ENCODE results near the gene VCAM1. TPM values are rescaled to one million over a fixed set of nuclear protein-coding genes. Genes with fewer than 3 reads are reported as not detected.
"Not testable (repeated sequence)": the region's sequence is repeated elsewhere in the genome, so short reads cannot be mapped to it uniquely, and the experiment has no call there.

VCAM1 gene
- polyA plus RNA-seq, 6 donors from 2014 or later: not detected

DNA sequence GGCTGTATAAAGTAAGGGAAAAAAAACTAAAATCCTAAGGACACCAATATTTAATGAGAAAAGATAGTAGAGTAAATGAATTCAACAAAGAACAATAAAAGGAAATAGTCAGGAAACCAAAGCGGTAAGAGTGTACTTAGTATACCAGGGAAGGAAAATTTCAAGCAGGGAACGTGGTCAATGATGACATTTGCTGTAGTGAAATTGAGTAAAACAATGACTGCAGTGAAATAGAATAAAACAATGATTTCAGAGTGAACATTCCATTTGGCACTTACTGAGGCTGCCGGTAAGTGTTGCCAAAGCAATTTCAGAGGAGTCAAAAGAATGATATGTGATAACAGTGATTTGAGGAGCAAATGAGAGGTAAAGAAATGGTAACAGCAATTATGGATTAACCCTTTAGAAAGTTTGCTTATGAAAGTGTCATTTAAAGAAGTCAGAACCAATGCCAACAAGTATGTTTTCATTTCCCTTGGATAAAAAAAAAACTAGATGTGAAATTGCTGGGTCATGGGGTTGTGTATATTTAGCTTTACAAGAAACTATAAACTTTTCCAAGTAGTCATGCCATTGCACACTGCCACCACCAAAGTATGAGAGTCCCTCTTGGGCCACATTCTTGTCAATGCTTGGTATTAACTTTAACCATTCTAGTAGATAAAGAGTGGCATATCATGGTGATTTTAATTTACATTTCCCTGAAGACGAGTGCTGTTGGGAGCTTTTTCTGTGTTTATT is 50.5 kb downstream of the VCAM1 start:
- Mint-ChIP-seq H3K9me3 (peaks cover 0 to 4% (median 0%) of the 10 kb centered on the region in 7 donors), H3K27ac (no peak overlapping the region), H3K4me1 (no peaks in the 10 kb centered on the region), H3K36me3 (no peaks in the 10 kb centered on the region), H3K4me3 (no peak overlapping the region), H3K27me3 (peaks cover 0 to 7% (median 0%) of the 10 kb centered on the region in 3 donors)
- no peak for ATAC-seq (ENCODE audit: low read depth in 2 of 2)
- no peak for DNase-seq

- no peak overlapping the region for H3K27ac Mint-ChIP-seq
- no peaks in the 10 kb centered on the region for H3K4me1 Mint-ChIP-seq
- H3K36me3 Mint-ChIP-seq: no peaks in the 10 kb centered on the region
- H3K9me3 Mint-ChIP-seq: peaks cover 0 to 4% (median 0%) of the 10 kb centered on the region in 7 donors
- DNase-seq (no peak), ATAC-seq (ENCODE audit: low read depth in 2 of 2) (no peak)
- no peak overlapping the region for H3K4me3 Mint-ChIP-seq
- H3K27me3 Mint-ChIP-seq: peaks cover 0 to 7% (median 0%) of the 10 kb centered on the region in 3 donors
Measured at GRCh38 chr1:100773444-100773843, 53.9 kb downstream of the VCAM1 start.

DNA sequence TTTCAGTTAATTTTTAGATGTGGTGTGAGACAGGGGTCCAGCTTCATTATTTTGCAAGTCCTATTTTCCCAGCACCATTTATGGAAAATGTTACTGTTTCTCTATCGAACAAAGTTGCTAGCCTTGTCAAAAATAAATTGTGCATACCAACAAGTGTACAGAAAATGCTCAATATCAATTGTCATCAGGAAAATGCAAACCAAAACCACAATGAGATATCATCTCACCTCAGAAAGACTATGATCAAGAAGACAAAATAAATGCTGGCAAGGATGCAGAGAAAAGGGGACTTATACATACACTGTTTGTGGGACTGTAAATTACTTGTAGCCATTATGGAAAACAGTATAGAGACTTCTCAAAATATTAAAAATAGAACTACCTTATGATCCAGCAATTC is 54.8 kb downstream of the VCAM1 start:
- H3K4me3 Mint-ChIP-seq: no peak overlapping the region
- no peaks in the 10 kb centered on the region for H3K4me1 Mint-ChIP-seq
- no peak overlapping the region for H3K27ac Mint-ChIP-seq
- H3K9me3 Mint-ChIP-seq: peaks cover 0 to 6% (median 2%) of the 10 kb centered on the region in 7 donors
- no peaks in the 10 kb centered on the region for H3K36me3 Mint-ChIP-seq
- ATAC-seq (ENCODE audit: low read depth in 2 of 2) (no peak), DNase-seq (no peak)
- H3K27me3 Mint-ChIP-seq: peaks cover 0 to 7% (median 0%) of the 10 kb centered on the region in 3 donors

- no peaks in the 10 kb centered on the region for H3K4me1 Mint-ChIP-seq
- peaks cover 0 to 7% (median 0%) of the 10 kb centered on the region in 3 donors for H3K27me3 Mint-ChIP-seq
- ATAC-seq (ENCODE audit: low read depth in 2 of 2): no peak
- no peak for DNase-seq
- no peak overlapping the region for H3K27ac Mint-ChIP-seq
- no peaks in the 10 kb centered on the region for H3K36me3 Mint-ChIP-seq
- peaks cover 0 to 9% (median 2%) of the 10 kb centered on the region in 7 donors for H3K9me3 Mint-ChIP-seq
- no peak overlapping the region for H3K4me3 Mint-ChIP-seq
Measured at GRCh38 chr1:100775483-100775882, 55.9 kb downstream of the VCAM1 start.

DNA sequence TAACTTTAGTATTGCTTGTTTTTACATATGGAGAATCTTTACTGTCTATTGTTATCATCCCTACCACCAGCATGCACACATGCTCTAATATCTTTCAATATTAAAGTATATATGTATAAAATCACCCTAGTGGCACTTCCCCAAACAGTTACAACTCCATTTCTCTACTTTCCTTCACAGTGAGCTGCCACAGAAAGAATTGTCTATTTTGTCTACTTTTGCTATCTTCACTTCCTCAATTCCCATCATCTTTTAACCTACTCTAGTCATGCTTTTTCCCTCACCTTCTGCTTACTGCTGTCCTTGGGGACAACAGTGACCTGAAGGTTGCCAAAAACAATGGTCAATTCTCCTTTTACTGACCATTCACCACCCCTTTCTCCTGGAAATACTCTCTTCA is 59.2 kb downstream of the VCAM1 start:
- H3K27ac Mint-ChIP-seq: no peak overlapping the region
- ATAC-seq (ENCODE audit: low read depth in 2 of 2) (no peak), DNase-seq (no peak)
- H3K4me1 Mint-ChIP-seq: no peaks in the 10 kb centered on the region
- H3K9me3 Mint-ChIP-seq: peaks cover 3 to 24% (median 10%) of the 10 kb centered on the region in 7 donors
- H3K36me3 Mint-ChIP-seq: peaks cover 9% of the 10 kb centered on the region in 2 donors
- H3K27me3 Mint-ChIP-seq: peaks cover 0 to 10% (median 0%) of the 10 kb centered on the region in 3 donors
- no peak overlapping the region for H3K4me3 Mint-ChIP-seq

- ATAC-seq (ENCODE audit: low read depth in 2 of 2) (no peak), DNase-seq (no peak)
- Mint-ChIP-seq H3K4me1 (no peaks in the 10 kb centered on the region), H3K36me3 (peaks cover 9% of the 10 kb centered on the region in 2 donors), H3K4me3 (no peak overlapping the region), H3K9me3 (peaks cover 3 to 24% (median 10%) of the 10 kb centered on the region in 7 donors), H3K27ac (no peak overlapping the region), H3K27me3 (peaks cover 0 to 6% (median 5%) of the 10 kb centered on the region in 3 donors)
Measured at GRCh38 chr1:100780814-100781213, 61.3 kb downstream of the VCAM1 start.

- not testable (repeated sequence) for H3K4me1 Mint-ChIP-seq, H3K27ac Mint-ChIP-seq
Measured at GRCh38 chr1:100781728-100782127, 62.2 kb downstream of the VCAM1 start.

DNA sequence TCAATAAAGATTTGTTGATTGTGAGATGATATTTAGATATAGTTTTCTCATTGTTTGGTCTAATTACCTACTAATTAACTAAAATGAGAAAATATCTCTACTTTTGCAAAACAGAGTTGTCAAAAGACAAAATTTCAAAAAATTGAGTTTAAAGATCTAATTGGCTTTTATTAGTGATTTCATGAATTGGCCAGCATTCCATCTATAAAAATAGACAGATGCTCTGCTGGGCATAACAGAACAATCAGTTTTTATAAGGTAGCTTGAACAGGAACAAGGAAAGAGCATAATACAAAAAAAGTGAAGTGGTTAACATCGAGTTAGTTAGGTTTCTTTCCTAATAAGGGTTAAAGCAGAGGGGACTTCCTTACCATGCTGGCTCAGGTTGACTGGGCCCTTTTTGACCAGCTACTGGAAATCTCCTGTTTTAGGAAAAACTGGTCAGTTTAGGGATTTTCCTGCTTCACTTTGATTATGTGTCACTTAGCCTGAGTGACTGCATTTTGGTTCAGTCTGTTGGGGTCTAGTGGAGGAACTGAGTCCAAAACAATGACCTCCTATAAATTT is 63.0 kb downstream of the VCAM1 start:
- H3K4me3 Mint-ChIP-seq: no peak overlapping the region
- H3K27me3 Mint-ChIP-seq: peaks cover 0 to 9% (median 7%) of the 10 kb centered on the region in 3 donors
- no peak overlapping the region for H3K27ac Mint-ChIP-seq
- peaks cover 9% of the 10 kb centered on the region in 2 donors for H3K36me3 Mint-ChIP-seq
- no peak for DNase-seq
- H3K9me3 Mint-ChIP-seq: peaks cover 3 to 24% (median 10%) of the 10 kb centered on the region in 7 donors
- H3K4me1 Mint-ChIP-seq: no peaks in the 10 kb centered on the region
- no peak for ATAC-seq (ENCODE audit: low read depth in 2 of 2)

More at GRCh38 chr1:100781728-100782127, 62.2 kb downstream of the VCAM1 start:
- DNase-seq; H3K36me3 Mint-ChIP-seq; H3K27me3 Mint-ChIP-seq; H3K4me3 Mint-ChIP-seq; ATAC-seq (ENCODE audit: low read depth in 2 of 2): not testable (repeated sequence)
- peaks cover 3 to 24% (median 10%) of the 10 kb centered on the region in 7 donors for H3K9me3 Mint-ChIP-seq

GRCh38 chr1:100785470-100786052 is 66.0 kb downstream of the VCAM1 start:
- Mint-ChIP-seq H3K36me3 (peaks cover 9% of the 10 kb centered on the region in 2 donors), H3K27ac (peak overlapping the region in 1 of 6 donors; percentile 1), H3K27me3 (peaks cover 7 to 17% (median 10%) of the 10 kb centered on the region in 3 donors), H3K9me3 (peaks cover 3 to 16% (median 8%) of the 10 kb centered on the region in 7 donors), H3K4me3 (no peak overlapping the region), H3K4me1 (no peaks in the 10 kb centered on the region)
- DNase-seq: no peak
- ATAC-seq (ENCODE audit: low read depth in 2 of 2): no peak

- Mint-ChIP-seq H3K4me1 (no peaks in the 10 kb centered on the region), H3K9me3 (peaks cover 2 to 7% (median 4%) of the 10 kb centered on the region in 7 donors), H3K27ac (no peak overlapping the region), H3K4me3 (no peak overlapping the region), H3K36me3 (peaks cover 5 to 7% of the 10 kb centered on the region in 2 donors), H3K27me3 (peaks cover 7 to 18% (median 10%) of the 10 kb centered on the region in 3 donors)
- ATAC-seq (ENCODE audit: low read depth in 2 of 2) (no peak), DNase-seq (no peak)
Measured at GRCh38 chr1:100786870-100787269, 67.3 kb downstream of the VCAM1 start.

Other genes starting within 250 kb of the VCAM1 start
- gene GPR88, start 181.6 kb upstream of the VCAM1 start, polyA plus RNA-seq (ENCODE audit: low read depth in 6 of 6): not detected
- gene EXTL2, start 175.1 kb downstream of the VCAM1 start, polyA plus RNA-seq (ENCODE audit: low read depth in 6 of 6): 1 to 10 TPM; 2.0 to 5.8 (median 2.4) TPM
- gene SLC30A7, start 176.3 kb downstream of the VCAM1 start, polyA plus RNA-seq (ENCODE audit: low read depth in 6 of 6): 10 to 100 TPM in 1 of 6 donors, 1 to 10 TPM in 4, under 1 TPM in 1; 0.68 to 10.2 (median 8.4) TPM

Measured in naive B cell (primary cell).